GM12878 (cell line): ENCODE data around the gene DSG1. TPM values are rescaled to one million over a fixed set of nuclear protein-coding genes. Genes with fewer than 3 reads are reported as not detected.

Experiments
- ATAC-seq: fragments of 200-7000 bp; cut with Tn5 transposase; 3 replicates; pipeline ENCODE4 v1.9.1; 2020; ENCODE audit warnings: mild to moderate bottlenecking, moderate library complexity
- BruUV-seq: library from RNA; stranded (reverse); fragments of 400-500 nt; replicated peaks from 2 replicates; lab custom pipeline; 2021; lab: Mats Ljungman, UMichigan
- CTCF ChIA-PET: fragments of 300-600 bp; sonication (Branson Sonifier 250); formaldehyde crosslinking; extraction: SDS; loops from one replicate; lab custom pipeline; 2021; ENCODE audit warnings: inconsistent platforms; lab: Yijun Ruan, JAX
- POLR2A ChIA-PET: fragments of 350-600 bp; formaldehyde crosslinking; extraction: SDS; loops from one replicate; lab custom pipeline; 2021; ENCODE audit warnings: inconsistent platforms; lab: Charles Lee
- RAD21 ChIA-PET: fragments of 300-600 bp; sonication (Branson Sonifier 250); formaldehyde crosslinking; loops from one replicate; lab custom pipeline; 2023; ENCODE audit warnings: antibody characterized with exemption; ENCODE audit not compliant: unreplicated experiment; lab: Charles Lee
- SMC1A ChIA-PET: fragments of 300-600 bp; sonication (Branson Sonifier 250); formaldehyde crosslinking; loops from one replicate; lab custom pipeline; 2023; ENCODE audit not compliant: unreplicated experiment, uncharacterized antibody; lab: Charles Lee
- DNase-seq: peaks from one replicate; pipeline ENCODE4 v3.0.0-alpha.2; 2011; ENCODE audit warnings: low read depth, low spot score
- FAIRE-seq: peaks from 3 replicates; lab custom pipeline; 2011; peaks lifted over from hg19 to GRCh38; lab: Jason Lieb, UNC
- H2AFZ ChIP-seq: 2 replicates; pipeline ENCODE4 v1.6.0; 2011; ENCODE audit warnings: low read depth, low read length, control low read depth; ENCODE audit not compliant: control insufficient read depth
- H3K27ac ChIP-seq: 2 replicates; pipeline ENCODE4 v1.5.1; 2011; ENCODE audit warnings: control low read depth; ENCODE audit not compliant: control insufficient read depth, insufficient read depth
- H3K27me3 ChIP-seq, 2 experiments: replicated peaks in 1 of 2; 2 replicates each; pipeline versions ENCODE4 v1.6.0 to v1.6.1; 2011; ENCODE audit warnings: low read length in 1 of 2; ENCODE audit not compliant: control insufficient read depth in 2 of 2, insufficient read depth in 2 of 2
- H3K36me3 ChIP-seq, 2 experiments: 2 replicates each; pipeline ENCODE4 v1.5.1; 2011; ENCODE audit warnings: low read length in 1 of 2; ENCODE audit not compliant: control insufficient read depth in 2 of 2, insufficient read depth in 2 of 2
- H3K4me1 ChIP-seq: 2 replicates; pipeline ENCODE4 v1.6.1; 2011; ENCODE audit warnings: mild to moderate bottlenecking, low read length, moderate library complexity, mixed read lengths; ENCODE audit not compliant: control insufficient read depth, insufficient read depth
- H3K4me2 ChIP-seq: 2 replicates; pipeline ENCODE4 v1.6.0; 2011; ENCODE audit warnings: control low read depth; ENCODE audit not compliant: control insufficient read depth, insufficient read depth
- H3K4me3 ChIP-seq: fragments of 200-600 bp; sonication (generic); 2 replicates; pipeline ENCODE4 v1.5.1; 2016
- H3K79me2 ChIP-seq: 2 replicates; pipeline ENCODE4 v1.6.0; 2011; ENCODE audit warnings: low read length; ENCODE audit not compliant: control insufficient read depth, insufficient read depth
- H3K9ac ChIP-seq: 2 replicates; pipeline ENCODE4 v1.8.0; 2011; ENCODE audit warnings: low read length, control low read depth, mixed read lengths; ENCODE audit not compliant: control insufficient read depth, insufficient read depth
- H3K9me3 ChIP-seq: replicated peaks from 3 replicates; pipeline ENCODE4 v1.5.1; 2011; ENCODE audit warnings: mild to moderate bottlenecking, low read length; ENCODE audit not compliant: control insufficient read depth, insufficient read depth
- H4K20me1 ChIP-seq: 2 replicates; pipeline ENCODE4 v1.6.0; 2011; ENCODE audit not compliant: control insufficient read depth, insufficient read depth
- BACH1 ChIP-seq: fragments of 450-650 bp; IDR thresholded peaks from 2 replicates; pipeline ENCODE4 v1.6.1; 2017; ENCODE audit warnings: mild to moderate bottlenecking, borderline replicate concordance
- BMI1 ChIP-seq: fragments of 450-650 bp; IDR thresholded peaks from 2 replicates; pipeline ENCODE4 v1.6.1; 2016; ENCODE audit warnings: mild to moderate bottlenecking, moderate library complexity, borderline replicate concordance
- ESRRA ChIP-seq: IDR thresholded peaks from 2 replicates; pipeline ENCODE4 v1.6.1; 2012; ENCODE audit warnings: mild to moderate bottlenecking, low read length, improper control_type of control experiment
- EZH2 ChIP-seq: IDR thresholded peaks from 2 replicates; pipeline ENCODE4 v1.6.1; 2012; ENCODE audit warnings: low read depth, mild to moderate bottlenecking, control low read depth, inconsistent platforms, low read length, borderline replicate concordance; ENCODE audit not compliant: control insufficient read depth
- GATAD2B ChIP-seq: fragments of 450-650 bp; conservative IDR thresholded peaks from 2 replicates; pipeline ENCODE4 v1.6.1; 2017; ENCODE audit warnings: low read depth, mild to moderate bottlenecking, moderate library complexity
- IKZF1 ChIP-seq: fragments of 450-650 bp; conservative IDR thresholded peaks from 2 replicates; pipeline ENCODE4 v1.6.1; 2017; ENCODE audit warnings: antibody characterized with exemption, mild to moderate bottlenecking
- IRF4 ChIP-seq: IDR thresholded peaks from 2 replicates; pipeline ENCODE4 v1.6.1; 2011; ENCODE audit warnings: low read depth, low read length
- MXI1 ChIP-seq: fragments of 150-350 bp; IDR thresholded peaks from 2 replicates; pipeline ENCODE4 v1.6.1; 2011; ENCODE audit warnings: low read depth, mild to moderate bottlenecking, inconsistent platforms, low read length, improper control_type of control experiment
- NRF1 ChIP-seq: conservative IDR thresholded peaks from 2 replicates; pipeline ENCODE4 v1.6.1; 2011; ENCODE audit warnings: mild to moderate bottlenecking, low read depth, low read length, improper control_type of control experiment
- POLR2AphosphoS2 ChIP-seq: IDR thresholded peaks from 2 replicates; pipeline ENCODE4 v1.6.1; 2011; ENCODE audit warnings: low read depth, mild to moderate bottlenecking, low read length, improper control_type of control experiment, moderate library complexity
- SMAD1 ChIP-seq: fragments of 450-650 bp; IDR thresholded peaks from 2 replicates; pipeline ENCODE4 v1.6.1; 2018; ENCODE audit warnings: mild to moderate bottlenecking, low read depth; ENCODE audit not compliant: partially characterized antibody
- SREBF2 ChIP-seq: IDR thresholded peaks from 2 replicates; pipeline ENCODE4 v1.6.1; 2012; ENCODE audit warnings: mild to moderate bottlenecking, low read length
- STAT3 ChIP-seq: IDR thresholded peaks from 2 replicates; pipeline ENCODE4 v1.6.1; 2011; ENCODE audit warnings: low read depth, low read length, improper control_type of control experiment
- TARDBP ChIP-seq: IDR thresholded peaks from 2 replicates; pipeline ENCODE4 v1.6.1; 2016; ENCODE audit warnings: borderline replicate concordance
- TCF12 ChIP-seq: IDR thresholded peaks from 2 replicates; pipeline ENCODE4 v1.6.1; 2011; ENCODE audit warnings: low read depth, mild to moderate bottlenecking, low read length
- TCF3 ChIP-seq: IDR thresholded peaks from 2 replicates; pipeline ENCODE4 v1.6.1; 2012; ENCODE audit warnings: low read depth, mild to moderate bottlenecking, low read length, borderline replicate concordance; ENCODE audit not compliant: insufficient read depth
- YBX1 ChIP-seq: fragments of 450-650 bp; IDR thresholded peaks from 2 replicates; pipeline ENCODE4 v1.6.1; 2016; ENCODE audit warnings: antibody characterized with exemption
- ZBED1 ChIP-seq: IDR thresholded peaks from 2 replicates; pipeline ENCODE4 v1.6.1; 2016; ENCODE audit warnings: borderline replicate concordance
- WGBS: methylation state at CpG from one replicate; pipeline ENCODE4 v1.1.6; 2016; ENCODE audit warnings: low lambda C conversion rate; ENCODE audit not compliant: insufficient replicate concordance, insufficient coverage; ENCODE audit errors: missing lambda C conversion rate; 5-methylcytosine and 5-hydroxymethylcytosine counted together
- in situ Hi-C: fragments of 300-500 bp; cut with MboI; formaldehyde crosslinking; loops from 9 replicates; pipeline ENCODE4 v1.14.3; 2018; ENCODE audit warnings: mixed read lengths
- intact Hi-C: fragments of 100-400 bp; cut with micrococcal nuclease; formaldehyde crosslinking; loops from one replicate; pipeline ENCODE4 v1.14.2; 2022; ENCODE audit not compliant: unreplicated experiment
- polyA plus RNA-seq, 11 experiments: library from polyadenylated mRNA; depleted of rRNA in 4 of 11; unstranded in 6 of 11; stranded (reverse) in 5 of 11; fragments of >200 nt; fragmentation: Nextera tagmentation in 4 of 11; fragmentation: Illumina TruSeq in 1 of 11; extraction: Ambion mirVana in 4 of 11; extraction: Trizol in 1 of 11; gene quantifications; 1 replicate in 1 of 11; 2 replicates in 10 of 11; pipeline versions ENCODE4 v1.2.1 to v1.2.3, GENCODE V29; 2011 to 2016; ENCODE audit warnings: inconsistent platforms in 2 of 11, missing spikeins in 2 of 11, low read depth in 1 of 11
- total RNA-seq, 4 experiments: library from RNA; depleted of rRNA in 3 of 4; stranded (reverse); fragments of >200 nt in 3 of 4; fragmentation: Illumina TruSeq in 1 of 4; extraction: Trizol in 1 of 4; gene quantifications; 2 replicates each; pipeline versions ENCODE4 v1.2.1 to v1.2.3, GENCODE V29; 2013 to 2021
- TF ChIP-seq, protein P1 (sequence below): fragments of 450-650 bp; IDR thresholded peaks from 2 replicates; pipeline ENCODE4 v1.6.1; 2016; ENCODE audit warnings: mild to moderate bottlenecking

The DSG1 gene
- total and polyA plus RNA-seq, 10 of the 15 experiments (the other 5 are each of a cell fraction or from before 2014, with no cell fraction given), result 0.10 to 5.0 (median 2.6) TPM

DNA sequence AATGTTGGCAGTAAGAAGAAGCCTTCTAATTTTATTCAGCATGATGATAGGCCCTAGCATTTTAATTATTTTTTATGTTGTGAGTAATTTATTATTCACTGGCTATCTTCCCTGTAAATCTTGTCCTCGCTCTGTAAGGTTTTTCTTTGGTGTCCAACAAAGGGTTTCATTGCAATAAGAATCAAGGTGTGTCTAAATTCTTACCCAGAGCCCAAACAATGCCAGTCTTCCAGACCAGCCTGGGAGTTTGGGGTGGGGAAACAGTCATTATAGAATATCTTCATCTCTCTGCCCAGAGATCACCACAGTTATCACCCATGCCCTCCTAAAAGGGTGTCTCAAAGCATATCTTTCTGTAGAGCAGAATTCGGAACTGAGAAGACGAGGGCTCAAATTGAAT lies 58.5 kb downstream of the DSG1 start, which contains the start of gene DSG4:
Gene DSG4, plus strand, starts transcription at position 301 of the 400 bp plus-strand sequence. CDS start 135 bp downstream, outside the sequence.
- Histone ChIP-seq H3K27ac (no peak within 1 kb of the TSS), H3K9ac (no peak within 1 kb of the TSS), H3K4me1 (no peaks in the 10 kb centered on the region), H3K79me2 (no peaks in the 10 kb centered on the region), H3K4me3 (no peak within 1 kb of the TSS), H2AFZ (no peak within 1 kb of the TSS), H3K9me3 (no peaks in the 10 kb centered on the region), H3K4me2 (no peak within 1 kb of the TSS), H3K27me3 (no peaks in the 10 kb centered on the region), H4K20me1 (no peaks in the 10 kb centered on the region), H3K36me3 (no peaks in the 10 kb centered on the region)
- ChIA-PET SMC1A (no interaction called here), POLR2A (no interaction called here), RAD21 (no interaction called here), CTCF (no interaction called here)
- WGBS, result 41% methylated on average over 3 of the region's 3 CpGs
- no peak for TF ChIP-seq ESRRA
- no peak for TF ChIP-seq POLR2AphosphoS2
- no peak for TF ChIP-seq SMAD1
- no peak for TF ChIP-seq IRF4
- in situ Hi-C loops (no loop called here), intact Hi-C loops (no loop called here)
- FAIRE-seq, result no peak
- BruUV-seq, result no TSS peak
- no peak for ATAC-seq
- DNase-seq, result no peak

DNA sequence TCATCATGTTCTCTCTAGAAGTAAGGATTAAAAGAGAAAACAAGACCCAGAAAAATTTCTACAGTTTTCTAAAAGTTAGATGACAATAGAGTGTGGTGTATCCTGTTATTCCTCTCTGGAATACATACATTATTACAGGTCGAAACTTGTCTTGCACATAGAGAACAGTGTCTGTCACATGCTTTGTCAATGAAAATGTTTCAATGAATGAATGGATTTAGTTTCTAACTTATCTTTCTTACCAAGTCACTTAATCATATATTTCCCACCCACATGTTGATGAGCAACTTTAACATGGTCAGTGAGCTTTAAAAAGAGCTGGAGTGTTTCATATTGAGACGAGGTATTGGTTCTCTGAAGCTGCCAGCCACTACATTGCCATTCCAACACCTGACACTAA lies 63.0 kb downstream of the DSG1 start:
- ChIA-PET POLR2A (no interaction called here), SMC1A (no interaction called here), RAD21 (no interaction called here), CTCF (interaction anchor here (1.4 kb wide), 1 partner anchor 21 kb away, joined by 4 read pairs; no protein-coding TSS in a partner anchor)
- BruUV-seq, result no TSS peak
- ATAC-seq (no peak), FAIRE-seq (no peak), DNase-seq (no peak)
- Histone ChIP-seq H3K27ac (no peak overlapping the region), H3K9ac (no peak overlapping the region), H3K27me3 (no peaks in the 10 kb centered on the region), H4K20me1 (no peaks in the 10 kb centered on the region), H2AFZ (no peak overlapping the region), H3K36me3 (no peaks in the 10 kb centered on the region), H3K4me3 (no peak overlapping the region), H3K9me3 (no peaks in the 10 kb centered on the region), H3K79me2 (no peaks in the 10 kb centered on the region), H3K4me2 (no peak overlapping the region), H3K4me1 (no peaks in the 10 kb centered on the region)
- in situ Hi-C loops (no loop called here), intact Hi-C loops (loop anchor here (10.0 kb wide), 1 partner anchor 286 kb away; no protein-coding TSS in a partner anchor)
- 11% methylated on average over 2 of the region's 2 CpGs for WGBS
- no peak for TF ChIP-seq MXI1
- TF ChIP-seq YBX1, result no peak
- no peak for TF ChIP-seq BMI1
- TF ChIP-seq EZH2, result no peak
- TF ChIP-seq ZBED1, result no peak
- no peak for TF ChIP-seq GATAD2B
- TF ChIP-seq NRF1, result no peak
- no peak for TF ChIP-seq SREBF2
- no peak for TF ChIP-seq IKZF1
- TF ChIP-seq, protein P1, sequence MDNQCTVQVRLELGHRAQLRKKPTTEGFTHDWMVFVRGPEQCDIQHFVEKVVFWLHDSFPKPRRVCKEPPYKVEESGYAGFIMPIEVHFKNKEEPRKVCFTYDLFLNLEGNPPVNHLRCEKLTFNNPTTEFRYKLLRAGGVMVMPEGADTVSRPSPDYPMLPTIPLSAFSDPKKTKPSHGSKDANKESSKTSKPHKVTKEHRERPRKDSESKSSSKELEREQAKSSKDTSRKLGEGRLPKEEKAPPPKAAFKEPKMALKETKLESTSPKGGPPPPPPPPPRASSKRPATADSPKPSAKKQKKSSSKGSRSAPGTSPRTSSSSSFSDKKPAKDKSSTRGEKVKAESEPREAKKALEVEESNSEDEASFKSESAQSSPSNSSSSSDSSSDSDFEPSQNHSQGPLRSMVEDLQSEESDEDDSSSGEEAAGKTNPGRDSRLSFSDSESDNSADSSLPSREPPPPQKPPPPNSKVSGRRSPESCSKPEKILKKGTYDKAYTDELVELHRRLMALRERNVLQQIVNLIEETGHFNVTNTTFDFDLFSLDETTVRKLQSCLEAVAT, result no peak
- no peak for TF ChIP-seq TCF12
- no peak for TF ChIP-seq STAT3
- TF ChIP-seq TARDBP, result no peak
- no peak for TF ChIP-seq TCF3
- no peak for TF ChIP-seq BACH1
